NCI-H774 (cell line): ENCODE results near the gene VPS13A.
"Not testable (repeated sequence)": the region's sequence is repeated elsewhere in the genome, so short reads cannot be mapped to it uniquely, and the experiment has no call there.

Source experiments
- DNase-seq: peaks from one replicate; lab custom pipeline; 2025; lab: John Stamatoyannopoulos, UW

The VPS13A gene

GRCh38 chr9:77305622-77306400, 128.5 kb downstream of the VPS13A start:
- no peak for DNase-seq

- DNase-seq: no peak
These were observed 129.8 kb downstream of the VPS13A start for GRCh38 chr9:77307166-77307565.

- no peak for DNase-seq
These were observed 138.7 kb downstream of the VPS13A start for GRCh38 chr9:77316058-77316457.

GRCh38 chr9:77325058-77325457, 147.7 kb downstream of the VPS13A start:
- DNase-seq: no peak

DNA sequence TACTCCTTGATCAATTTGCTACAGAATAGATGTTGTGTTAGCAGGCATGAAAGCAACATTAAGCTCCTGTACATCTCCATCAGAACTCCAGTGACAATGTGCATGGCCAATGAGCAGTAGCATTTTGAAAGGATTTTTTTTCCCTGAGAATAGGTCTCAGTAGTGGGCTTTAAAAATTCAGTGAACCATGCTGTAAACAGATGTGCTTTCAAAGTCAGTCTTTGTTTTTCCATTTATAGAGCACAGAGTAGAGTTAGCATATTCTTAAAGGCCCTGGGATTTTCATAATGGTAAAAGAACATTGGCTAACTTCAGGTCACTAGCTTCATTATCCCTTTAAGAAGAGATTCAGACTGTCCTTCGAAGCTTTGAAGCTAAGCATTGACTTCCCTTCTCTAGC, 150.8 kb downstream of the VPS13A start:
- DNase-seq: no peak

DNA sequence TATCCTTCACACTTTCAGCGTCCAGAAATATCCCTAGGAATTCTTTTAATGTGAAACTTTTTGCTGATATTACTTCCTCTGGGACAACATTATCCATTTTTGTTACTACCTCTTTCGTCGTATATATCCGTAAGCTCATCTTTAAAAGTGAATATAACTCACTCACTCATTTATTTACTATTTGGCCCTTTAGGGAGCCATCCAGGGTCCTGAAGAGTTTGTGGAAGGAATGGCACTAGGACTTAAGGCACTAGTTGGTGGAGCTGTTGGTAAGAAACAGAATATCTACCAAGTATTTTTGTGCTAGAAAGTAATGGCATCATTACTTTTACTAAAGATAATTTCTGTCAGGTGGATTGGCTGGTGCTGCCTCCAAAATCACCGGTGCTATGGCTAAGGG, 192.7 kb downstream of the VPS13A start:
- DNase-seq: no peak

DNA sequence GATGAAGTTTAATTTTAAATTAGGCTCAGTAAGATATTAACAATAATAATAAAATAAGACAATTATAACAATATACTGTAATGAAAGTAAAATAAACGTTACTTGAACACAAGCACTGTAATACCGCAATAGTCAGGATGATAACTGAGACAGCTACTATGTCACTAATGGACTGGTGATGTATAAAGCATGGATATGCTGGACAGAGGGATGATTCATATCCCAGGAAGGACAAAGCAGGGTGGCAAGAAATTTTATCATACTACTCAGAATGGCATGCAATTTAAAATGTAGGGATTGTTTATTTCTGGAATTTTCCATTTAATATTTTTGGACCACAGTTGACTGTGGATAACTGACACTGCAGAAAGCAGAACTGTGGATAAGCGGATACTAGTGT, 196.9 kb downstream of the VPS13A start:
- no peak for DNase-seq

- DNase-seq: no peak
These were observed 198.7 kb downstream of the VPS13A start for GRCh38 chr9:77375956-77376532.

DNA sequence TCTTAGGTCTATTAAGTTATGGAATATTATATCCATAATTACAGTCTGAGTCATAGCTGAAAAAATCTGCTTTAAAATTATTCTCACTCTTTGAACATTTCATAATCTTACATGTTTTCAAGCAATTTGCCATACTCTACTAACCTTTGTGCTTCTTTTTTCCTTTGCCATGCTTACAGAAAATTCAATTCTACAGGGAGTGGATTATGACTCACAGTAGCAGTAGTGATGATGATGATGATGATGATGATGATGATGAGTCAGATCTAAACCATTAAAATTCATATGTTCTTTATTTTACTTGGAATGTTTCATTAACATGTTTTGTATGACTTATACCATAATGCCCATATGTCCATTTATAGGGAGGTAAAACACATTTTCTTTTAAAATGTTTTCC, 207.1 kb downstream of the VPS13A start:
- no peak for DNase-seq

DNA sequence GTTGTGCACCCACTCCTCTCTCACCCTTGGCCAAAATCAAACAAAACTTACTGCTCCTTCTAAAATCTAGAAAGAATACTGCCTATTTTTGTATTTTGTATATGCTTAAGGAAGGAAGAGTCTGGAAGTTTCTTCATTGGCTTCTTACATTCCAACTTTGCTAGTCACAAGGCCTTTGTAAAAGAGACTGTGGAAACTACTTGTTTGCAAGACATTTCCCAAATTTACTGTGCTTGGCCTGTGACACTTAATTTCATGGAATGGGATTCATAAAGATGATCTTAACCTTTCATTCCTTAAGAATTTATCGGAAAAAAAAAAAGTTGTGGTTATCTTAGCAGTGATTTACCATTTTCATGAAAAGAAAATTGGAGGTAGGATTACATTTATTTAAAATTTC, 208.9 kb downstream of the VPS13A start:
- DNase-seq: no peak

GRCh38 chr9:77391834-77392233, 214.5 kb downstream of the VPS13A start:
- DNase-seq: no peak

DNA sequence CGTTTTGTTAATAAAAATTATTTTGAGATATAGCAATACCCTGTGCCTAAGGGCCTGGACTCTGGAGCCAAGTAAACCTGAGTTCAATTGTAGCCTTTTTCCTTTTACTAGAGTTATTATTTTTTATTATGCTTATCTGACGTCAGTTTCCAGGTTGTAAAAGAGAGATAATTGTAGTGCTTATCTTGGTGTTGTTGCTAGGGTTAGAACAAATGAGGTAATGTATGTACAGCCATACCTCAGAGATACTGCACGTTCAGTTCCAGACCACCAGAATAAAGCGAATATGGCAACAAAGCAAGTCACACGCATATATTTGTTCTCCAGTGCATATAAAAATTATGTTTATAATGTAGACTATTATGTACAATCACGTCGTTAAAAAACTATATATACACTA, 215.0 kb downstream of the VPS13A start:
- no peak for DNase-seq

DNA sequence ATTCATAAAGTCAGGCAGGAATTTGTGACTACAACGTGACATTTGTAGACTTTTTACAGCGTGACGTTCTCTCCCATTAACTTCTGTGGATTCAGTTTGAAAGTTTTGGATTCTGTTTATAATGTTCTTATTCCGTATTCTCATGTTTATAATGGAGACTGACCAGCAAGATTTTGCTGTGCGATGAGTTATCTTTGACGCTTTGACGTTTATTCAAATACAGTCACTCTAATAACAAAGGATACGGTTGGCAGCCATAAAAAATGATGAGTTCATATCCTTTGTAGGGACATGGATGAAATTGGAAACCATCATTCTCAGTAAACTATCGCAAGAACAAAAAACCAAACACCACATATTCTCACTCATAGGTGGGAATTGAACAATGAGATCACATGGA, 221.2 kb downstream of the VPS13A start:
- DNase-seq: not testable (repeated sequence)

DNA sequence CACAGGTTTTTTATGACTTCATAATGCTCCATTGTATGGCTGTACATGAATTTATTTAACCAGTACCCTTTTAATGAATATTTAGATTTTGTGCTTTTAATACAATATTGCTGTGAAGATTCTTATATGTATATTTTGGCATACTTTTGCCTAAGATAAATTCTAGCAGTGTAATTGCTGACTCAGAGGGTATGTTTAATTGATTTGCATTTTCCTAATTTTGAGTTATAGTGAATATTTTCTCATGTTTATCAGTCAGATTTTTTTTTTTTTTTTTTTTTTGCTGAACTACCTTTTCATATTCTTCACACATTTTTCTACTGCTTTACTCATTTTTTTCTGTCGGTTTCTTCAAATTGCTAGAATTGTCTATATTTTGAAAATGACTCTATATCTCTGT, 222.6 kb downstream of the VPS13A start:
- no peak for DNase-seq

DNA sequence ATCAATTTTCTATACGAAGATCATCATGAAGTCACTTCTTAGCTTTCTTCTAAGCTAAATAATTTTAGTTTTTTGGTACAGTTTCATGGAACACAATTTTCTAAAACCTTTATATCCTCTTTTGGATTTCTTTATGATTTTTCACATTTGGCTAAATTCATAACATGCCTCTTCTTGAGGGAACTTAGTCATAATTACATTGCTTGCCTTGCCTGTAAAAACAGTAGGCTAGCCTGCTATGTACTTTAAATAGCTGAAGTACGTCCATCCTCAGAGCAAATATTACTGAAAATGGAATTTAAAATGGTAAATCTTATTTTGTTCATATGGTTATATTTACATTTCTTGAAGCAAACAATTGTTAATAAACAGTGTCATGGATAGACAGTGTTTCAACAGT, 225.0 kb downstream of the VPS13A start:
- DNase-seq: no peak

- DNase-seq: no peak
These were observed 225.9 kb downstream of the VPS13A start for GRCh38 chr9:77403239-77403638.

DNA sequence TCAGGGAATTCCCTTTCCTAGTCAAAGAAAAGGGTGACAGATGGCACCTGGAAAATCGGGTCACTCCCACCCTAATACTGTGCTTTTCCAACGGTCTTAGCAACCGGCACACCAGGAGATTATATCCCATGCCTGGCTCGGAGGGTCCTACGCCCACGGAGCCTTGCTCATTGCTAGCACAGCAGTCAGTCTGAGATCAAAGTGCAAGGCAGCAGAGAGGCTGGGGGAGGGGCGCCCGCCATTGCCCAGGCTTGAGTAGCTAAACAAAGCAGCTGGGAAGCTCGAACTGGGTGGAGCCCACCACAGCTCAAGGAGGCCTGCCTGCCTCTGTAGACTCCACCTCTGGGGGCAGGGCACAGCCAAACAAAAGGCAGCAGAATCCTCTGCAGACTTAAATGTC, 231.2 kb downstream of the VPS13A start:
- DNase-seq: not testable (repeated sequence)

GRCh38 chr9:77417566-77417965, 240.2 kb downstream of the VPS13A start:
- DNase-seq: no peak

- DNase-seq: no peak
These were observed 240.9 kb downstream of the VPS13A start for GRCh38 chr9:77418226-77418625.

DNA sequence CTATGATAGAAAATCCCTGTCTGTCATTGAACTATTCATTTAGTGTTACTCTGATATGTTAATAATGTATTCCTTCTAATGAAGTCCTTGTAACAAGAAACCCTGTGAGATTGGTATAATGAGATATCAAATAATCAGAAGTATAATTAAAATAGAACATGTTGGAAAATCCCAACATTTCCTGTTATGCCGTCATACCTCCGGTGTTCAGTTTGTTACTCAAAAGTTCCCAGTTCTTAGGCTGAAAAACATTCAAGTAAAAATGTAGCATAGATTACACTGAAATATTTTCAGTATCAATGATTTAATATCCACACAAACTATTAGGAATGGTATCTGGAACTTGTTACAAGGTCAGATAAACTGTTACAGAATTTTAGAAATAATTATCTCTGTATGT, 243.3 kb downstream of the VPS13A start:
- no peak for DNase-seq

DNA sequence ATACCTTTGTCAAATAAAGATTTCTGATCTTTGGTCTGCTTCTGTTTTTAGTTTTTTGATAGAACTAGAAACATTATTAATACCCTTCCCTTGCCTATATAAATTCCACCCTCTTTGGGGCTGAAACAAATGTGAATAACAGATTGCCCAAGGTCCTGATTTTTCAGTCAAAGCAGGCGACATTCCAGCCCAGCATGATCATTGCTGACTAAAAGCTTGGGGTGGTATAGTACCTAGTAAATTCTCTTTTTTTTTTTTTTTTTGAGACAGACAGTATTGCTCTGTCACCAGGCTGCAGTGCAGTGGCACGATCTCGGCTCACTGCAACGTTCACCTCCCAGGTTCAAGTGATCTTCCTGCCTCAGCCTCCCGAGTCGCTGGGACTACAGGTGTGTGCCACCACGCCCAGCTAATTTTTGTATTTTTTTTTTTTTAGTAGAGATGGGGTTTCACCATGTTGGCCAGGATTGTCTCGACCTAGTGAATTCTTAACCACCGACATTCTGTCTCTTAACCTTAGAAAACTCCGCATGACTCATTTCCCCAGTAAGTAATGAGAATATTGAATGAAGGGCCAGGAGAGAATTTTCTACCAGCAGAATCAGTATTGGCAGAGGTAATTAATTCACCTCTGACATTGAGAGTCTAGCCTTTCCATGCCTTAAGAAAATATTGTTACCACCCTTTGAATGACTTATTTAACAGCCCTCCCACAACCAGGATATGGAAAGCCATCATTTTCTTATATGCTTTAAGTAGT, 244.4 kb downstream of the VPS13A start:
- no peak for DNase-seq

DNA sequence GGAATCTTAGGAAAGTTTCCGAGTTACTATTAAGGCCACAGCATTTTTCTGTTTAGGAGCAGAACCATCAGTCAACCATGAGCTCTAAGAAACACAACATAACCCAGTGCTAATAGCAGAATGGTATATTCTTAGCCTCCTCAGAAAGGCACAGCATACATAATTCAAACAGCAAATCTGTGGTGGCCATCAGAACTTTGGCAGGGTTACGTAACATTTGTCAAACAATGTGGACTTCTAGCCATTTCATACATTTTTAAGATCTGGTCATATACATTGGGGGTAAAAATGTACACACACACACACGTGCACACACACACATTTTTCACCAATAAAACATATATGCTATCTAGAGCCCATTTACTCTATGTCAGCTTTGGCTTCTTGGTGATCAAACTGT, 245.6 kb downstream of the VPS13A start:
- no peak for DNase-seq

- DNase-seq: no peak
These were observed 246.5 kb downstream of the VPS13A start for GRCh38 chr9:77423841-77424240.
